Right renal pelvis (tissue), 4 donors: ENCODE data around the gene FAM53A. TPM values are rescaled to one million over a fixed set of nuclear protein-coding genes. Genes with fewer than 3 reads are reported as not detected.
"Not testable (repeated sequence)": the region's sequence is repeated elsewhere in the genome, so short reads cannot be mapped to it uniquely, and the experiment has no call there.

Experiments
- DNase-seq, 4 donors: peaks; one replicate each; pipeline ENCODE4 v3.0.0-alpha.2; 2013; ENCODE audit warnings: low read depth in 4 of 4, low spot score in 3 of 4, missing footprints in 1 of 4
- polyA plus RNA-seq, 4 donors: library from polyadenylated mRNA; unstranded; fragments of 120-200 nt; gene quantifications; one replicate each; pipeline ENCODE4 v1.2.1, GENCODE V29; 2013; ENCODE audit not compliant: insufficient read length in 4 of 4

Gene FAM53A
- polyA plus RNA-seq, 4 donors, result 1.6 to 3.6 (median 2.0) TPM

- DNase-seq, result no peak
Measured at GRCh38 chr4:1642196-1642951, 41.7 kb downstream of the FAM53A start.

DNA sequence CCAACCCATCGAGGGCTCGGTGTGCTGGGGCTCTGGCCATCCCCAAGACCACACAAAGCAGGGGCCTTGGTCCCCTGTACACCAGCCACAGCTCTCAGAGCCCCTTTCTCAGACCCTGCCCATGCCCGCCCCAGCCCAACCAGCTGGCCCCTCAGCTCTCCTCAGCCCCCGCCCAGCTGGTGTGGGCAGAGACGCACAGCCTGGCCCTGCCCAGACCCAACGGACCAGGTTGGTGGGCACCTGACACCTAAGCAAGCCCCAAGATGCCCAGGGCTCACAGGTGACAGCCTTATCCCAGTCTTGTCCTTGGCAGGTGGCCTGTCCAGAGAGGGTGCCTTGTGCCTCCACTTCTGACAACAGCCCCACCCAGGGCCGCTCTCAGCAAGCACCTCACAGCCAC is 42.4 kb downstream of the FAM53A start:
- no peak for DNase-seq

DNA sequence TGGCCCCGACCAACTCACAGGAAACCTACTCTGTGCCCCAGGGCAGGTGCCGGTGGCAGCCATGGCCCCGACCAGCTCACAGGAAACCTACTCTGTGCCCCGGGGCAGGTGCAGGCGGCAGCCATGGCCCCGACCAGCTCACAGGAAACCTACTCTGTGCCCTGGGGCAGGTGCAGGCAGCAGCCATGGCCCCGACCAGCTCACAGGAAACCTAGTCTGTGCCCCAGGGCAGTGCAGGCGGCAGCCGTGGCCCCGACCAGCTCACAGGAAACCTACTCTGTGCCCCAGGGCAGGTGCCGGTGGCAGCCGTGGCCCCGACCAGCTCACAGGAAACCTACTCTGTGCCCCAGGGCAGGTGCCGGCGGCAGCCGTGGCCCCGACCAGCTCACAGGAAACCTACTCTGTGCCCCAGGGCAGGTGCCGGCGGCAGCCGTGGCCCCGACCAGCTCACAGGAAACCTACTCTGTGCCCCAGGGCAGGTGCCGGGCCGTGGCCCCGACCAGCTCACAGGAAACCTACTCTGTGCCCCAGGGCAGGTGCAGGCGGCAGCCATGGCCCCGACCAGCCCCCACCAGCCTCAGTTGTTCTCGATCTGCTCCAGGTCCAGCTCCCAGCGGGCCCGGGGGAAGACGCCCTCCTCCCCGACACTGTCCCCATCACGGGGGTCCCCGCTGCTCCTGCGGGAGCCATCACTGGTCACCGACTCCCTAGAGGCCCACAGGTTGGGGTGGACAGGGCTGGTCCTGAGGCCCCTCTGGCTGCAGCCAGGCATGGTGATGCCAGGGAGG is 43.2 kb downstream of the FAM53A start:
- DNase-seq, result not testable (repeated sequence)

- DNase-seq, result no peak
Measured at GRCh38 chr4:1640190-1640589, 43.9 kb downstream of the FAM53A start.

DNA sequence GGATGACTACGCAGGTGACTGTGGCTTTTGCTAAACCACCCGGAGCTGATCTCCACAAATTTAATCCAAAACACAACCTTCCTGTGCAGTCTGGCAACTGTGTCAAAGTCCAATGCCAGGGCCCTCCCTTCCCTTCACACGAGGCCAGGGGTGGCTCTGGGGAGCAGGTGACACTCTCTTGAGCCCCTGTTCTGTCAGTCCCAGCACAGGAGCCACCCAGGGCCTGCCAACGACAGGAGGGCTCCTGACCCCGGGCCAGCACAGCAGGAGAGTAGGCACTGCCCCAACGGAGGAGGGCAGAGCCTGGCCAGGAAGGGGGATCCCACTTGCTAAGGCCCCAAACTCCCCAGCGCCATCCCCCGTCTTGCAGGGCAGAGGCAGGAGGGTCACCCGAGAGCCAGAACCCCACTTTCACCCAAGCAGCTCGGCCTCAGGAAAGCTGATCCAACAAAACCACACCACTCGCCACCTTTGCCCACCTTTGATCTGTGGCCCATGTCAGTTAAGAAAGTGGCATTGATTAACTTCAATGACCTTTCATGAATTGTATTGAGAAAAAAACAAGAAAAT is 44.7 kb downstream of the FAM53A start:
- DNase-seq, result no peak

- DNase-seq, result no peak
Measured at GRCh38 chr4:1638873-1639272, 45.2 kb downstream of the FAM53A start.

GRCh38 chr4:1638272-1638598 is 45.9 kb downstream of the FAM53A start:
- no peak for DNase-seq

GRCh38 chr4:1637580-1638271 is 46.4 kb downstream of the FAM53A start:
- DNase-seq, result no peak

DNA sequence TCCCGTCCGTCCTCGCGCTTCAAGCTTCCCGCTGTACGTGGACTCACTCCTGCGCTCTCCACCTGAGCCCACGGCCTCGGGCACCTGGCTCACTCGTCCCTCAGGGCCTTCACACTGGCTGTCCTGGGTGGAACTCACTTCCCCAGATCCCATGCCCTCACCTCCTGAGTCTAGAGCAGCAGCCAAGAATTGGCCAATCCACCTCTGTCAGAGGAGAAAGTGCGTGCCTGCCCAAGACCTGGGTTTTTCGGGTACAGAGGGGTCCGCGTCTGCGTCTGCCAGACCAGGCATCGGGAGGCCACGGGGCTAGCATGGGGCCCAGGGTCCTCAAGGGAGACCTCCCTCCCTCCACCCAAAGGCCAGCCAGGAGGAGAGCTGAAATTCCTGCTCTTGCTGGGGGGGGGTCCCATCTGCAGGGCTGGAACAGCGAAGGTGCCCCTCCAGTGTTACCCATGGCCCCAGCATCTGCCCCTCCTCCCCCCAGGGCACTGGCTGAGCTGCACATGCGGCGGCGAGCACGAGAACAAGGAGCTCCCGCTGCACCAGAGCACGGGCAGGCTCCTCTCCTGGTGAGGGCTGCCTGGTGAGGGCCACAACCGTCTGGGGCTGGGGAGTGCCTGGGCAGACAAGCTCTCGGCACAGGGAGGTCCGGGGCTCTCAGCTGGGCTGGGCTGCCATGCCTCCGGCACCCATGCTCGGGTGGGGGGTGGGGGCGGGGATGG is 47.5 kb downstream of the FAM53A start:
- DNase-seq, result no peak

DNA sequence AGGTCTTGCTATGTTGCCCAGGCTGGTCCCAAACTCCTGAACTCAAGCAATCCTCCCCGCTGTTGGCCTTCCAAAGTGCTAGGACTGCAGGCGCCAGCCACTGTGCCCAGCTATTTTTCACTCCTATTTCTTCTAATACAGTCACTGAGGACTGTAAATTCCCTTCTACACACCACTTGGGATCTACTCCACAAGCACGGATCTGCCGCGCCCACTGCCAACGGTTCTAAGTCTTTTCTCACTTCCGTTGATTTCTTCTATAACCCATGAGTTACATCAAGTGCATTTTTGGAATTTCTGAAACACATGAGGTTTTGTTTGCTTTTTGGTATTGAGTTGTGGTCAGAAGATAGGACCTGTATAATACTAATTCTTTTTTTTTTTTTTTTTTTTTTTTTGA is 48.6 kb downstream of the FAM53A start:
- DNase-seq, result no peak

- no peak for DNase-seq
Measured at GRCh38 chr4:1633993-1634392, 50.1 kb downstream of the FAM53A start.

DNA sequence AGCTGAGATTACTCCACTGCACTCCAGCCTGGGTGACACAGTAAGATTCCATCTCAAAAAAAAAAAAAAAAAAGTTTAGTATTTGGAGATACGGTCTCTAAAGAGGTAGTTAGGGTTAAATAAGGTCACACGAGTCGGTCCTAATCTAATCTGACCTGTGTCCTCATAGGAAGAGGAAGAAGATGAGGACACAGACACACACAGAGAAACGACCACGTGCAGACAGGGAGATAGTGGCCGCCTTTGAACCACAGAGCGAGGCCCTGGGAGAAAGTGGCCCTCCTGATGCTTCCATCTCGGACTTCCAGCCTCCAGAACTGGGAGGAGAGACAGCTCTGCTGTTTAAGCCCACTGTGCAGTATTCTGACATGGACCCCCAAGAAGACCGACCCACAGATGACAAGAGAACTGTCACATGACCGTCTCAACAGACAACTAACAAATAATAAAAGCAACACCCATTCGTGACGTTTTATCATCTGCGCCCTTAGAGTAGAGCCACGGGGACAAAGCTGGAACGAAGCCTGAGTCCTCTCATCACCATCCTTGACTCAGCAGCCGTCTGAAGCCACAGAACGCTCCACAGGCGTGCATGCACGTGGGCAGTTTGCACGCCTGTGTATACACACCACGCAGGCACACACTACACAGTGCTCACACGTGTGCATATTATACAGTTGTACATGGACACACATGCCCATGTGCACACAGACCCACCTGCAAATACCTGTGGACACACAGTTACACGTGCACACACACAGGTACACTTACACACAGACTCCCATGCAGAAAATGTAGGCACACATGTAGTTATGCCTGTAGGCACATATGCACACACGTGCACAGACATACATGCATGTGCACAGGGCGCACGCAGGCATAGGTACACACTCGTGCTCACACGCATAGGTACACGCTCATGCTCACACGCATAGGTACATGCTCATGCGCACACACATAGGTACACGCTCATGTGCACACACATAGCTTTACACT is 51.7 kb downstream of the FAM53A start:
- DNase-seq, result no peak

- no peak for DNase-seq
Measured at GRCh38 chr4:1631136-1631535, 53.0 kb downstream of the FAM53A start.

GRCh38 chr4:1630266-1630665 is 53.8 kb downstream of the FAM53A start:
- no peak for DNase-seq

GRCh38 chr4:1629699-1630083 is 54.4 kb downstream of the FAM53A start:
- no peak for DNase-seq

DNA sequence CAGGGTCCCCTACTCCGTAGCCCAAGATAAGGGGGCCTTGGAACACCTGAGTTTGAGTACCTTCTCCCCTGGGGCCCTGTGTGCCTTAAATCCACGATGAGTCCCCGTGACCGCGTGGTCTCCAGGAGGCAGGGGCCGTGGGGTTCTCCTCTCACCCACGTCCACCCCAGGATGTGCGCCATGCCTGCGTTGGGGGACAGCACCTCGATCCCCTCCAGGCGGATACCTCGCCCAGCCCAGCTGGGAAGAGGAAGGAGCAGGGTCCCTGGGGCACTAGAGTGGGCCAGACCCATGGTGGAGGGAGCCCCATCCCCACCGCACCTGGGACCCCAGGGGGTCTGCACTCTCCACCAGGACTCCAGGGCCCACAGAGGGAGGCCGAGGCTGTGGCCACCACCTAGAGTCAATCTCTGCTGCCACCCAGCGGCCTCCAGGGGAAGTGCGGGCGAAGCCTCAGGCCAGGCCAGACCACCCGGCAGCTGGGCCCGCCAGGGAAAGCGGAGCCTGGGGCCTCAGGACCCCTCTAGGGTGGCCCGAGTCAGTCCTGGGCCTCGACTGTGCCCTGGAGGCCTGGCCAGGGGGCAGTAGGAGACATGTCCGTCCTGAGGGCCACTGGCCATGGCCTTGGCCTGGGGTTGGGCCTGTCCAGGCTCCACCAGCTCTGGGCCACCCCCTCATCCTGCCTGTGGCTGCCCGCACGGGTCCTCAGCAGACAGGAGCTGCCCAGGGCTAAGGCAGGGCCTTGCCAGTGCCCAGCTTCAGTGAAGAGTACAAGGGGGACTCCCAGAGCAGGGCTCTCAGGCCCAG is 55.0 kb downstream of the FAM53A start:
- DNase-seq, result peak in 1 of 4 donors; percentile 47

DNA sequence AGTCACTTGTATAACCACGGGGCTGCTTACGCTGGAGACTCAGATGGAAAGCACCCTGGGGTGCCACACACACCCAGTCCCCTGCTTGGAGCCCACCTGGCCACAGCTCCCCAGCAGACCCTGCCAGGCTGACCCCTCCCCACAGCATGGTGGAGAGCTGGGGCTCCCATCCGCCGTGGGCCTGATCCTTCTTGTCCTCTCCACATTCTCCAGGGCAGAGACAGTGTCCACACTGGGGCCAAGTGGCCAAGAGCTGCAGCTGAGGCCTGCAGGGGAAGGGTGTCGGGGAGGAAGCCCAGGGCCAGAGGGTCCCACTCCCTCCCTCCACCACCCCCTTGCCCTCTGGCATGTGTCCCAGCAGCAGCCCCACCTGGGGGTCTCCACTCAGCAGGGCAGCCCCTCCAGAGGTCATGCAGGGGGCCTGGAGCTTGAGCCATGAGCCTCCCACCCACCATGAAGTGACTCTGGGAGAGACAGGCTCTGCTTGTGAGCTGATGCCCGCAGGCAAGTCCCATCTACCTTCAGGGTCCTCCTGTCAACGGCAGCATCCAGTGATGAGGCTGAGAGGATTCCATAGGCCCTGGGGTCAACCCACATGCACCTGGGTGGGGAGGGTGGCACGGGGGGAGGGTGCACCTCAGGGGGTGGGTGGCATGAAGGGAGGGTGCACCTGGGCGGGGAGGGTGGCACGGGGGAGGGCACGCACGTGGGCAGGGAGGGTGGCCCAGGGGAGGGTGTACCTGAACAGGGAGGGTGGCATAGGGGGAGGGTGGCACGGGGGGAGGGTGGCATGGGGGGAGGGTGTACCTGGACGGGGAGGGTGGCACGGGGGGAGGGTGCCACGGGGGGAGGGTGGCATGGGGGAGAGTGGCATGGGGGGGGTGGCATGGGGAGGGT is 56.4 kb downstream of the FAM53A start:
- DNase-seq, result no peak

- DNase-seq, result no peak
Measured at GRCh38 chr4:1626941-1627340, 57.2 kb downstream of the FAM53A start.
